Mesenteric fat pad (tissue), 1 donor: ENCODE data around the gene CCDC30. TPM values are rescaled to one million over a fixed set of nuclear protein-coding genes. Genes with fewer than 3 reads are reported as not detected.

ENCODE experiments used
- DNase-seq: peaks from one replicate; pipeline ENCODE4 v3.0.0-alpha.2; 2020; ENCODE audit warnings: low spot score
- total RNA-seq: library from RNA; stranded (reverse); fragmentation: NEBNext Ultra II Directional; extraction: Animal tissue kit (Norgen Biotek cat#: 25700); gene quantifications from one replicate; pipeline ENCODE4 v1.2.1, GENCODE V29; 2021
- donor health status: DM: yes; HTN: yes; CAD: no.

The CCDC30 gene
- total RNA-seq, 1 donor from 2014 or later = 1.6 TPM

- no peak for DNase-seq
Measured at GRCh38 chr1:42690477-42691156, 227.5 kb downstream of the CCDC30 start.

- DNase-seq = no peak
Measured at GRCh38 chr1:42691157-42691498, 228.0 kb downstream of the CCDC30 start.

GRCh38 chr1:42692461-42692860 lies 229.4 kb downstream of the CCDC30 start:
- DNase-seq = no peak

- DNase-seq = no peak
Measured at GRCh38 chr1:42692911-42693310, 229.8 kb downstream of the CCDC30 start.

GRCh38 chr1:42698081-42698813 lies 235.2 kb downstream of the CCDC30 start:
- no peak for DNase-seq

- DNase-seq = no peak
Measured at GRCh38 chr1:42700006-42700405, 236.9 kb downstream of the CCDC30 start.

- no peak for DNase-seq
Measured at GRCh38 chr1:42703888-42704464, 240.9 kb downstream of the CCDC30 start.

Other genes with a start within 250 kb of the CCDC30 start
- 62.1 TPM for gene FOXJ3, start 128.1 kb upstream of the CCDC30 start, total RNA-seq
- gene RIMKLA, start 82.5 kb upstream of the CCDC30 start, total RNA-seq = 0.39 TPM
- gene ZMYND12, start 7.3 kb upstream of the CCDC30 start, total RNA-seq = 1.3 TPM
- 49.4 TPM for gene PPCS, start 6.7 kb upstream of the CCDC30 start, total RNA-seq
- gene PPIH, start 195.1 kb downstream of the CCDC30 start, total RNA-seq = 20.8 TPM
- gene YBX1, start 219.1 kb downstream of the CCDC30 start, total RNA-seq = 677 TPM